MCF 10A (cell line): ENCODE measurements around the gene DCHS2. TPM values are rescaled to one million over a fixed set of nuclear protein-coding genes. Genes with fewer than 3 reads are reported as not detected.

Source experiments
- BruUV-seq: library from RNA; stranded (reverse); fragments of 400-500 nt; replicated peaks from 2 replicates; lab custom pipeline; 2021; lab: Mats Ljungman, UMichigan
- CTCF ChIA-PET: fragments of 300-600 bp; sonication (Branson Sonifier 250); formaldehyde crosslinking; extraction: SDS; loops from one replicate; lab custom pipeline; 2021; ENCODE audit warnings: antibody characterized with exemption, inconsistent platforms; lab: Yijun Ruan, JAX
- POLR2A ChIA-PET: fragments of 300-600, 350-650 bp; sonication (Branson Sonifier 250); formaldehyde crosslinking; extraction: SDS; loops from one replicate; lab custom pipeline; 2020; ENCODE audit warnings: antibody characterized with exemption, inconsistent platforms; lab: Yijun Ruan, JAX
- DNase-seq: peaks from one replicate; pipeline ENCODE4 v3.0.0-alpha.2; 2018; ENCODE audit not compliant: unreplicated experiment
- H3K27ac Mint-ChIP-seq: one replicate; pipeline ENCODE4 v1.8.0; 2022; ENCODE audit warnings: mild to moderate bottlenecking, low read depth, mixed read lengths; ENCODE audit not compliant: unreplicated experiment
- H3K27me3 Mint-ChIP-seq: one replicate; pipeline ENCODE4 v1.8.0; 2022; ENCODE audit warnings: mixed read lengths; ENCODE audit not compliant: insufficient read depth, unreplicated experiment
- H3K36me3 Mint-ChIP-seq: one replicate; pipeline ENCODE4 v1.8.0; 2022; ENCODE audit warnings: mild to moderate bottlenecking, moderate library complexity, mixed read lengths; ENCODE audit not compliant: insufficient read depth, unreplicated experiment
- H3K4me1 Mint-ChIP-seq: one replicate; pipeline ENCODE4 v1.8.0; 2022; ENCODE audit warnings: mixed read lengths; ENCODE audit not compliant: insufficient read depth, unreplicated experiment
- H3K4me3 Mint-ChIP-seq: one replicate; pipeline ENCODE4 v1.8.0; 2022; ENCODE audit warnings: mild to moderate bottlenecking, moderate library complexity, mixed read lengths; ENCODE audit not compliant: unreplicated experiment
- H3K9me3 Mint-ChIP-seq: one replicate; pipeline ENCODE4 v1.8.0; 2022; ENCODE audit warnings: mixed read lengths; ENCODE audit not compliant: unreplicated experiment
- CTCF ChIP-seq: fragments of 200-600 bp; IDR thresholded peaks from one replicate; pipeline ENCODE4 v1.8.0; 2022; ENCODE audit warnings: antibody characterized with exemption, mild to moderate bottlenecking; ENCODE audit not compliant: unreplicated experiment
- intact Hi-C: fragments of 100-400 bp; cut with micrococcal nuclease; formaldehyde crosslinking; loops from 2 replicates; pipeline ENCODE4 v1.14.1; 2022
- total RNA-seq: library from RNA; stranded (reverse); gene quantifications from 2 replicates; pipeline ENCODE4 v1.2.3, GENCODE V29; 2022

DCHS2 gene
- total RNA-seq, 1 experiment from 2014 or later: 0.02 TPM

DNA sequence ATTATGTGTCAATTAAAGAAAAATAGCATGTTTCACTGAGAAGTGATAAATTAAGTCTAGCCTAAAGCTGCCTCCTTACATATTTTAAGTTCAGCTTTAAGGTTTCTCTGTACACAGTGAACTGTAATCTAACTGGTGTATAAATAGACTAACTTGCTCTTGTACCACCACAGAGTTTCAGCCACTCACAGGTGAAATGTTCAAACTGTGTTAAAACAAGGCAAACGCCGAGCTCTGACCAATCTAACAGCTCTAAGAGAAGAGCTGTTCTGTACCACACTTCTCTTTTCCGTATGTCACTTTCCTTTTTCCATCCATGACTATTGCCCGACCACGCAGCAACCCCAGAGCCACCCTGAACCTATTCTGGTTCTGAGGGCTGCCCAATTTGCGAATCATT lies 64.5 kb downstream of the DCHS2 start:
- Mint-ChIP-seq H3K36me3 (peaks cover 4% of the 10 kb centered on the region), H3K27me3 (no peaks in the 10 kb centered on the region), H3K4me3 (no peak overlapping the region), H3K9me3 (no peaks in the 10 kb centered on the region), H3K27ac (no peak overlapping the region), H3K4me1 (no peaks in the 10 kb centered on the region)
- intact Hi-C loops: no loop called here
- POLR2A ChIA-PET: no interaction called here
- CTCF ChIA-PET: interaction anchor here (0.7 kb wide), 1 partner anchor 123 kb away, joined by 3 read pairs; the partner anchor contains the start of gene PLRG1
- DNase-seq: no peak
- BruUV-seq: no TSS peak
- TF ChIP-seq CTCF: no peak

DNA sequence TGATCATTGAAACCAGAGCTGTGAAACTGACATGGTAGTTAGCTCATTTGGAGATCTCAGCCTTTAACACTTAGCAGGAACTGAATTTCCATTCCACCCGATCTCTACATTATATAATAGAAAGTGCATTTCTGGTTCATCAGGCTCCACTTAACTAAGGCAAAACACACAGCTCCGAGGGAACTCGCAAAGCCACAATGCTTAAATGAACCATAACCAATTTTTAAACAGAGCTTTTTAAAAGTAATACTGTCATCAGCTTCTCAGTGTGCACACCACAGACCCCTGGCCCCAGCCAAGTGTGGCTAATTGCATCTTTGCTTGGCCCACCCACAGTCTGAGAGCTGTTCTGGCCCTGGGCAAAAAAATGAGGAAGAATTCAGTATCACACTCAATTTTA lies 66.1 kb downstream of the DCHS2 start:
- Mint-ChIP-seq H3K27me3 (no peaks in the 10 kb centered on the region), H3K4me1 (no peaks in the 10 kb centered on the region), H3K4me3 (no peak overlapping the region), H3K36me3 (peaks cover 5% of the 10 kb centered on the region), H3K9me3 (no peaks in the 10 kb centered on the region), H3K27ac (no peak overlapping the region)
- intact Hi-C loops: no loop called here
- ChIA-PET POLR2A (interaction anchor here (0.7 kb wide), 1 partner anchor 10 kb away, joined by 3 read pairs; no protein-coding TSS in a partner anchor), CTCF (interaction anchor here (1.6 kb wide), 1 partner anchor 10 kb away, joined by 4 read pairs; no protein-coding TSS in a partner anchor)
- no peak for DNase-seq
- no TSS peak for BruUV-seq
- TF ChIP-seq CTCF: no peak

- BruUV-seq: no TSS peak
- TF ChIP-seq CTCF: no peak
These were observed 66.7 kb downstream of the DCHS2 start for GRCh38 chr4:154424810-154425484.

GRCh38 chr4:154422152-154422551 lies 69.4 kb downstream of the DCHS2 start:
- Mint-ChIP-seq H3K27me3 (no peaks in the 10 kb centered on the region), H3K4me3 (no peak overlapping the region), H3K36me3 (peaks cover 4% of the 10 kb centered on the region), H3K9me3 (no peaks in the 10 kb centered on the region), H3K27ac (no peak overlapping the region), H3K4me1 (peaks cover 2% of the 10 kb centered on the region)
- no peak for DNase-seq
- TF ChIP-seq CTCF: no peak
- BruUV-seq: no TSS peak
- intact Hi-C loops: no loop called here
- ChIA-PET CTCF (interaction anchor here (0.6 kb wide), 1 partner anchor 133 kb away, joined by 4 read pairs; no protein-coding TSS in a partner anchor), POLR2A (no interaction called here)

More at GRCh38 chr4:154424810-154425484, 66.7 kb downstream of the DCHS2 start:
- CTCF ChIA-PET: interaction anchor here (0.6 to 1.6 kb wide), 2 partner anchors 9 to 1297 kb away, joined by 4 to 5 read pairs; no protein-coding TSS in a partner anchor
- POLR2A ChIA-PET: no interaction called here
- H3K36me3 Mint-ChIP-seq: peaks cover 4% of the 10 kb centered on the region
- no peak for DNase-seq
- intact Hi-C loops: no loop called here
- no peaks in the 10 kb centered on the region for H3K4me1 Mint-ChIP-seq
- no peak overlapping the region for H3K4me3 Mint-ChIP-seq
- H3K27me3 Mint-ChIP-seq: no peaks in the 10 kb centered on the region
- H3K27ac Mint-ChIP-seq: no peak overlapping the region
- H3K9me3 Mint-ChIP-seq: no peaks in the 10 kb centered on the region
